ENCODE measurements around the gene ARL15.

- no peak for TF ChIP-seq GATA3 (IDR thresholded peaks at IDR 0.05; ENCODE audit: low read depth, low read length)
- TF ChIP-seq GATA2 (IDR thresholded peaks at IDR 0.05; ENCODE audit: low read depth, low read length) = no peak
Observed at GRCh38 chr5:54049144-54049543, 261.2 kb downstream of the ARL15 start.

All from SH-SY5Y (cell line).